MM.1S (cell line): Measurements from ENCODE around the gene TSPAN7.

Experiments
- DNase-seq: peaks from one replicate; pipeline ENCODE4 v3.0.0-alpha.2; 2015
- H2AFZ ChIP-seq: fragments of 300-600 bp; sonication (generic); 2 replicates; pipeline ENCODE4 v1.6.0; 2016; ENCODE audit warnings: antibody characterized with exemption, low read length
- H3F3A ChIP-seq: fragments of 300-600 bp; sonication (generic); 2 replicates; pipeline ENCODE4 v1.6.1; 2016; ENCODE audit warnings: mild to moderate bottlenecking, antibody characterized with exemption, low read length, moderate library complexity, mixed read lengths; ENCODE audit not compliant: insufficient read depth
- H3K27ac ChIP-seq: fragments of 300-600 bp; sonication (generic); 2 replicates; pipeline ENCODE4 v1.5.1; 2016; ENCODE audit warnings: mild to moderate bottlenecking, low read length
- H3K27me3 ChIP-seq: fragments of 300-600 bp; sonication (generic); replicated peaks from 2 replicates; pipeline ENCODE4 v1.6.0; 2016; ENCODE audit warnings: low read length; ENCODE audit not compliant: insufficient read depth
- H3K36me3 ChIP-seq: fragments of 300-600 bp; sonication (generic); replicated peaks from 2 replicates; pipeline ENCODE4 v1.6.1; 2016; ENCODE audit warnings: mild to moderate bottlenecking, low read length, mixed read lengths; ENCODE audit not compliant: insufficient read depth
- H3K4me1 ChIP-seq: fragments of 300-600 bp; sonication (generic); 2 replicates; pipeline ENCODE4 v1.6.1; 2016; ENCODE audit warnings: low read length, mixed read lengths
- H3K4me2 ChIP-seq: fragments of 300-600 bp; sonication (generic); 2 replicates; pipeline ENCODE4 v1.6.0; 2016; ENCODE audit warnings: low read depth, low read length
- H3K4me3 ChIP-seq: fragments of 300-600 bp; sonication (generic); 2 replicates; pipeline ENCODE4 v1.5.1; 2016; ENCODE audit warnings: low read length, mixed read lengths
- H3K79me2 ChIP-seq: fragments of 300-600 bp; sonication (generic); 2 replicates; pipeline ENCODE4 v1.6.1; 2016; ENCODE audit warnings: mixed run types, low read length, mixed read lengths
- H3K9ac ChIP-seq: fragments of 300-600 bp; sonication (generic); 2 replicates; pipeline ENCODE4 v1.6.1; 2016; ENCODE audit warnings: low read length, mixed read lengths
- H3K9me2 ChIP-seq: fragments of 300-600 bp; sonication (generic); replicated peaks from 2 replicates; pipeline ENCODE4 v1.6.1; 2016; ENCODE audit warnings: mild to moderate bottlenecking, low read length, mixed read lengths; ENCODE audit not compliant: insufficient read depth
- H3K9me3 ChIP-seq: fragments of 300-600 bp; sonication (generic); replicated peaks from 2 replicates; pipeline ENCODE4 v1.6.1; 2016; ENCODE audit warnings: mild to moderate bottlenecking, low read length, mixed read lengths; ENCODE audit not compliant: insufficient read depth
- H4K20me1 ChIP-seq: fragments of 300-600 bp; sonication (generic); 2 replicates; pipeline ENCODE4 v1.6.1; 2016; ENCODE audit warnings: mild to moderate bottlenecking, low read length, moderate library complexity, mixed read lengths; ENCODE audit not compliant: insufficient read depth
- CTCF ChIP-seq: fragments of 300-600 bp; sonication (generic); IDR thresholded peaks from 2 replicates; pipeline ENCODE4 v1.5.1; 2016; ENCODE audit warnings: antibody characterized with exemption, low read length, mixed read lengths
- EZH2 ChIP-seq: fragments of 300-600 bp; sonication (generic); optimal IDR thresholded peaks from 2 replicates; pipeline ENCODE3; 2017; ENCODE audit warnings: low read depth, mild to moderate bottlenecking, antibody characterized with exemption, low read length, mixed read lengths
- EZH2phosphoT487 ChIP-seq: fragments of 300-600 bp; sonication (generic); IDR thresholded peaks from 2 replicates; pipeline ENCODE4 v1.6.1; 2018; ENCODE audit warnings: antibody characterized with exemption, low read length

Gene TSPAN7

DNA sequence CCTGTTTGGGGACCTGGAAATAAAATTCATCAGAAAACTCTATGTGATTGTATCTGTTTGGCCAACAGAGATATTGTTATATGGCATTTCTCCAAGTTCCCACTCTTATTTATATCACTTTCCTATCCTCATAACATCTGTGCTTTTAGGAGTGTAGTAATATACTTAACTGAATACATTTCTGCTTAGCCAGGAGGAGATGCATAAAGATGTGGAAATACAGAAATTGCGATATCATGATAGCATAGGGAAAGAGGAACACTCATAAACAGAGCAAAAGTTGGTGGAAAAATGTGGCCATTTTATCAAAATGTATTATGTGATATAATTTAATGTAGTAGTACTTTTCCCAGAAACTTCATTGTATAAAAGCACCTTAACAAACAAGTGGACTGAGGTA is 46.1 kb upstream of the TSPAN7 start:
- H3F3A ChIP-seq, result no peaks in the 10 kb centered on the region
- no peak overlapping the region for H3K4me3 ChIP-seq
- no peaks in the 10 kb centered on the region for H3K79me2 ChIP-seq
- no peaks in the 10 kb centered on the region for H3K9me3 ChIP-seq
- no peak overlapping the region for H3K9ac ChIP-seq
- no peak for TF ChIP-seq CTCF
- TF ChIP-seq EZH2phosphoT487, result no peak
- TF ChIP-seq EZH2, result no peak
- H3K4me1 ChIP-seq, result no peaks in the 10 kb centered on the region
- no peak overlapping the region for H3K4me2 ChIP-seq
- H3K9me2 ChIP-seq, result no peaks in the 10 kb centered on the region
- no peaks in the 10 kb centered on the region for H4K20me1 ChIP-seq
- no peak overlapping the region for H2AFZ ChIP-seq
- no peak for DNase-seq
- no peak overlapping the region for H3K27ac ChIP-seq
- H3K36me3 ChIP-seq, result no peaks in the 10 kb centered on the region
- no peaks in the 10 kb centered on the region for H3K27me3 ChIP-seq

GRCh38 chrX:38516196-38516774 is 45.1 kb upstream of the TSPAN7 start:
- no peaks in the 10 kb centered on the region for H3K9me2 ChIP-seq
- H3K79me2 ChIP-seq, result no peaks in the 10 kb centered on the region
- H3K9ac ChIP-seq, result no peak overlapping the region
- no peak overlapping the region for H3K27ac ChIP-seq
- no peak overlapping the region for H3K4me3 ChIP-seq
- H3K27me3 ChIP-seq, result no peaks in the 10 kb centered on the region
- DNase-seq, result no peak
- H3K36me3 ChIP-seq, result no peaks in the 10 kb centered on the region
- H3K4me1 ChIP-seq, result no peaks in the 10 kb centered on the region
- H3K9me3 ChIP-seq, result no peaks in the 10 kb centered on the region
- no peak overlapping the region for H3K4me2 ChIP-seq
- no peaks in the 10 kb centered on the region for H3F3A ChIP-seq
- H4K20me1 ChIP-seq, result no peaks in the 10 kb centered on the region
- no peak overlapping the region for H2AFZ ChIP-seq
- TF ChIP-seq EZH2 (no peak), CTCF (no peak), EZH2phosphoT487 (no peak)

GRCh38 chrX:38519651-38520050 is 41.7 kb upstream of the TSPAN7 start:
- no peak for DNase-seq
- no peaks in the 10 kb centered on the region for H3K79me2 ChIP-seq
- TF ChIP-seq CTCF, result no peak
- TF ChIP-seq EZH2phosphoT487, result no peak
- no peak for TF ChIP-seq EZH2
- H2AFZ ChIP-seq, result no peak overlapping the region
- H3K9me2 ChIP-seq, result no peaks in the 10 kb centered on the region
- no peak overlapping the region for H3K27ac ChIP-seq
- no peaks in the 10 kb centered on the region for H3K4me1 ChIP-seq
- no peak overlapping the region for H3K4me2 ChIP-seq
- no peaks in the 10 kb centered on the region for H3K27me3 ChIP-seq
- H3K4me3 ChIP-seq, result no peak overlapping the region
- H3K9ac ChIP-seq, result no peak overlapping the region
- no peaks in the 10 kb centered on the region for H3K9me3 ChIP-seq
- no peaks in the 10 kb centered on the region for H4K20me1 ChIP-seq
- no peaks in the 10 kb centered on the region for H3K36me3 ChIP-seq
- H3F3A ChIP-seq, result no peaks in the 10 kb centered on the region
